ENCODE results near the gene ACO2.
A peak's percentile ranks its signal among the peaks of the same experiment; 100 is the strongest.

Gene ACO2

GRCh38 chr22:41524809-41525449 is 56.0 kb downstream of the ACO2 start:
- DNase-seq, result peak; percentile 79

GRCh38 chr22:41525450-41526225 is 56.7 kb downstream of the ACO2 start:
- no peak for DNase-seq

- no peak for DNase-seq
Measured at GRCh38 chr22:41526226-41526829, 57.4 kb downstream of the ACO2 start.

- peak; percentile 77 for DNase-seq
Measured at GRCh38 chr22:41526830-41527799, 58.2 kb downstream of the ACO2 start.

- DNase-seq, result no peak
Measured at GRCh38 chr22:41528132-41528766, 59.3 kb downstream of the ACO2 start.

GRCh38 chr22:41528938-41529561 is 60.1 kb downstream of the ACO2 start:
- DNase-seq, result no peak

GRCh38 chr22:41530890-41531714 is 62.2 kb downstream of the ACO2 start:
- no peak for DNase-seq

GRCh38 chr22:41531715-41532477 is 63.0 kb downstream of the ACO2 start:
- no peak for DNase-seq

- peak; percentile 80 for DNase-seq
Measured at GRCh38 chr22:41532908-41533825, 64.2 kb downstream of the ACO2 start.

- DNase-seq, result no peak
Measured at GRCh38 chr22:41534219-41534618, 65.3 kb downstream of the ACO2 start.

- DNase-seq, result no peak
Measured at GRCh38 chr22:41535244-41535643, 66.3 kb downstream of the ACO2 start.

GRCh38 chr22:41537203-41537602 is 68.3 kb downstream of the ACO2 start:
- no peak for DNase-seq

- DNase-seq, result no peak
Measured at GRCh38 chr22:41538583-41538982, 69.7 kb downstream of the ACO2 start.

- DNase-seq, result no peak
Measured at GRCh38 chr22:41539146-41540005, 70.5 kb downstream of the ACO2 start.

- no peak for DNase-seq
Measured at GRCh38 chr22:41540006-41540315, 71.0 kb downstream of the ACO2 start.

- DNase-seq, result no peak
Measured at GRCh38 chr22:41540365-41540764, 71.4 kb downstream of the ACO2 start.

GRCh38 chr22:41541484-41541883 is 72.6 kb downstream of the ACO2 start:
- DNase-seq, result no peak

- no peak for DNase-seq
Measured at GRCh38 chr22:41542224-41542623, 73.3 kb downstream of the ACO2 start.

Data from CD4-positive, alpha-beta T cell treated with Interleukin-17A for 4 hours (primary cell).